Spleen (tissue), 11 donors: Measurements from ENCODE around the gene DAPK2. TPM values are rescaled to one million over a fixed set of nuclear protein-coding genes. Genes with fewer than 3 reads are reported as not detected.

Experiments
- DNase-seq: peaks from one replicate; pipeline ENCODE4 v3.0.0-alpha.2; 2020
- H3K27ac ChIP-seq, 8 donors: fragments of 200-600 bp; sonication (generic) in 7 of 8; 1 replicate in 4 of 8; 2 replicates in 4 of 8; pipeline versions ENCODE4 v1.5.0 to v1.8.0; 2016 to 2021; ENCODE audit warnings: inconsistent platforms in 4 of 8, mild to moderate bottlenecking in 4 of 8, moderate library complexity in 1 of 8
- H3K27me3 ChIP-seq, 7 donors: fragments of 200-600 bp; sonication (generic) in 6 of 7; replicated peaks in 1 of 7; 1 replicate in 4 of 7; 2 replicates in 3 of 7; pipeline versions ENCODE4 v1.5.0 to v1.8.0; 2016 to 2021; ENCODE audit warnings: inconsistent platforms in 3 of 7, mild to moderate bottlenecking in 1 of 7
- H3K36me3 ChIP-seq, 6 donors: fragments of 200-600 bp; sonication (generic) in 5 of 6; 1 replicate in 4 of 6; 2 replicates in 2 of 6; pipeline versions ENCODE4 v1.5.0 to v1.8.0; 2016 to 2021; ENCODE audit warnings: inconsistent platforms in 2 of 6
- H3K4me1 ChIP-seq, 6 donors: fragments of 200-600 bp; sonication (generic) in 5 of 6; 1 replicate in 3 of 6; 2 replicates in 3 of 6; pipeline versions ENCODE4 v1.5.0 to v1.8.0; 2016 to 2021; ENCODE audit warnings: inconsistent platforms in 3 of 6
- H3K4me3 ChIP-seq, 8 donors: fragments of 200-600 bp; sonication (generic) in 7 of 8; 1 replicate in 4 of 8; 2 replicates in 4 of 8; pipeline versions ENCODE4 v1.5.0 to v1.8.0; 2016 to 2021; ENCODE audit warnings: inconsistent platforms in 4 of 8, mild to moderate bottlenecking in 4 of 8, moderate library complexity in 2 of 8
- H3K9me3 ChIP-seq, 8 donors: fragments of 200-600 bp; sonication (generic) in 7 of 8; 1 replicate in 4 of 8; 2 replicates in 4 of 8; pipeline versions ENCODE4 v1.5.0 to v1.8.0; 2016 to 2021; ENCODE audit warnings: inconsistent platforms in 4 of 8
- CTCF ChIP-seq, 11 experiments: fragments of 200-600 bp in 7 of 11; fragments of 450-650 bp in 4 of 11; sonication (generic) in 4 of 11; IDR thresholded peaks in 8 of 11; conservative IDR thresholded peaks in 3 of 11; 1 replicate in 7 of 11; 2 replicates in 4 of 11; pipeline versions ENCODE4 v1.4.0 to v1.8.0; 2016 to 2021; ENCODE audit warnings: antibody characterized with exemption in 11 of 11, inconsistent platforms in 4 of 11, mild to moderate bottlenecking in 1 of 11
- POLR2A ChIP-seq, 3 donors: fragments of 450-650 bp; IDR thresholded peaks; one replicate each; pipeline ENCODE4 v1.5.1; 2017; ENCODE audit warnings: antibody characterized with exemption in 3 of 3, mild to moderate bottlenecking in 1 of 3
- POLR2AphosphoS5 ChIP-seq, 3 donors: sonication (generic); formaldehyde crosslinking; IDR thresholded peaks; one replicate each; pipeline ENCODE4 v1.5.1; 2017; ENCODE audit warnings: antibody characterized with exemption in 3 of 3
- WGBS, 5 donors: extraction: QIAGEN DNeasy Blood & Tissue Kit in 3 of 5; methylation state at CpG; one replicate each; pipeline versions ENCODE4 v1.1.5 to v1.1.7; 2013 to 2018; 5-methylcytosine and 5-hydroxymethylcytosine counted together
- intact Hi-C: fragments of 100-400 bp; cut with DNase I; formaldehyde crosslinking; loops from one replicate; pipeline ENCODE4 v1.15.0; 2023; ENCODE audit warnings: low total_unique reads
- polyA plus RNA-seq, 3 donors: library from polyadenylated mRNA; stranded (reverse); fragments of 200-250 nt; gene quantifications; one replicate each; pipeline ENCODE4 v1.2.1, GENCODE V29; 2013
- total RNA-seq, 7 donors: library from RNA; depleted of rRNA in 3 of 7; stranded (reverse); fragments of >200 nt in 3 of 7; fragmentation: NEBNext Ultra II Directional in 4 of 7; extraction: Animal tissue kit (Norgen Biotek cat#: 25700) in 4 of 7; gene quantifications; one replicate each; pipeline versions ENCODE4 v1.1.0 to v1.2.1, GENCODE V29; 2016 to 2021
- donor health status: healthy with polysubstance abuse.
- donor health status: DM: no; HTN: no; CAD: no; lungs with moderate emphysema.
- donor health status: DM: no; HTN: no; CAD: no.
- donor health status: Bipolar disorder and iron deficiency.
- donor health status: healthy.
- donor health status: DM: no; HTN: no; CAD: no.
- donor health status: DM: yes; HTN: yes; CAD: no.

Gene DAPK2
- total and polyA plus RNA-seq, 10 donors = 4.9 to 38.3 (median 15.5) TPM

GRCh38 chr15:64000183-64000951, 45.9 kb downstream of the DAPK2 start:
- Histone ChIP-seq H3K27me3 (no peaks in the 10 kb centered on the region), H3K27ac (peak overlapping the region in 7 of 8 donors; percentile 35 to 87 (median 77)), H3K4me3 (no peak overlapping the region), H3K36me3 (no peaks in the 10 kb centered on the region), H3K9me3 (no peaks in the 10 kb centered on the region), H3K4me1 (peaks cover 13 to 88% (median 41%) of the 10 kb centered on the region in 6 donors)
- TF ChIP-seq POLR2A (IDR thresholded peaks at IDR 0.05) (no peak), POLR2AphosphoS5 (IDR thresholded peaks at IDR 0.05) (no peak), CTCF (IDR thresholded peaks at IDR 0.05 in 8 of 11, conservative IDR thresholded peaks at IDR 0.05 in 3 of 11) (no peak)
- intact Hi-C loops = no loop called here
- DNase-seq = no peak
- 86 to 99% (median 94%) methylated on average over 4 of the region's 4 CpGs for WGBS, 5 donors

GRCh38 chr15:63999177-63999576, 47.1 kb downstream of the DAPK2 start:
- no peak for DNase-seq
- peaks cover 13 to 88% (median 40%) of the 10 kb centered on the region in 6 donors for H3K4me1 ChIP-seq
- no peak overlapping the region for H3K4me3 ChIP-seq
- peak overlapping the region in 7 of 8 donors; percentile 17 to 87 (median 54) for H3K27ac ChIP-seq
- no peaks in the 10 kb centered on the region for H3K36me3 ChIP-seq
- TF ChIP-seq POLR2AphosphoS5 (IDR thresholded peaks at IDR 0.05) (peak; percentile 30 to 81 (median 74)), POLR2A (IDR thresholded peaks at IDR 0.05) (no peak), CTCF (IDR thresholded peaks at IDR 0.05 in 8 of 11, conservative IDR thresholded peaks at IDR 0.05 in 3 of 11) (peak in 5 of 11 experiments; percentile 10 to 23 (median 14))
- H3K27me3 ChIP-seq = no peaks in the 10 kb centered on the region
- H3K9me3 ChIP-seq = no peaks in the 10 kb centered on the region
- WGBS, 5 donors = 0 to 18% (median 8%) methylated on average over 2 to 3 of the region's 3 CpGs
- intact Hi-C loops = no loop called here

- peak overlapping the region in 6 of 8 donors; percentile 49 to 87 (median 56) for H3K27ac ChIP-seq
- WGBS, 5 donors = 28 to 52% (median 40%) methylated on average over 8 of the region's 8 CpGs
- intact Hi-C loops = no loop called here
Measured at GRCh38 chr15:63998489-63998888, 47.8 kb downstream of the DAPK2 start.

More at GRCh38 chr15:63998489-63998888, 47.8 kb downstream of the DAPK2 start:
- no peak for DNase-seq
- Histone ChIP-seq H3K36me3 (no peaks in the 10 kb centered on the region), H3K27me3 (no peaks in the 10 kb centered on the region), H3K4me3 (no peak overlapping the region), H3K9me3 (no peaks in the 10 kb centered on the region), H3K4me1 (peaks cover 13 to 88% (median 37%) of the 10 kb centered on the region in 6 donors)
- TF ChIP-seq POLR2A (IDR thresholded peaks at IDR 0.05) = no peak
- no peak for TF ChIP-seq CTCF (IDR thresholded peaks at IDR 0.05 in 8 of 11, conservative IDR thresholded peaks at IDR 0.05 in 3 of 11)
- no peak for TF ChIP-seq POLR2AphosphoS5 (IDR thresholded peaks at IDR 0.05)
